CD14-positive monocyte (primary cell): ENCODE data around the gene HMX3. TPM values are rescaled to one million over a fixed set of nuclear protein-coding genes. Genes with fewer than 3 reads are reported as not detected.

Experiments
- DNase-seq, 3 donors: peaks; one replicate each; pipeline ENCODE4 v3.0.0-alpha.2; 2011 to 2022
- H2AFZ ChIP-seq: 2 replicates; pipeline ENCODE4 v1.6.0; 2012; ENCODE audit warnings: mild to moderate bottlenecking, low read depth, low read length, inconsistent platforms; ENCODE audit not compliant: insufficient read depth, poor library complexity, severe bottlenecking
- H3K27ac ChIP-seq, 2 donors: 1 replicate in 1 of 2; 2 replicates in 1 of 2; pipeline ENCODE4 v1.5.1; 2012 to 2013; ENCODE audit warnings: low read length in 2 of 2, control low read depth in 1 of 2, inconsistent platforms in 1 of 2, low read depth in 1 of 2, mild to moderate bottlenecking in 1 of 2
- H3K27me3 ChIP-seq, 2 donors: one replicate each; pipeline versions ENCODE4 v1.6.0 to v1.6.1; 2011 to 2013; ENCODE audit warnings: low read length in 2 of 2; ENCODE audit not compliant: control insufficient read depth in 2 of 2, insufficient read depth in 2 of 2
- H3K36me3 ChIP-seq, 2 donors: replicated peaks in 1 of 2; 1 replicate in 1 of 2; 2 replicates in 1 of 2; pipeline versions ENCODE4 v1.5.1 to v1.6.1; 2012 to 2013; ENCODE audit warnings: low read length in 2 of 2, control low read depth in 1 of 2, inconsistent platforms in 1 of 2, mild to moderate bottlenecking in 1 of 2; ENCODE audit not compliant: insufficient read depth in 2 of 2, control insufficient read depth in 1 of 2
- H3K4me1 ChIP-seq, 2 donors: 1 replicate in 1 of 2; 2 replicates in 1 of 2; pipeline versions ENCODE4 v1.5.1 to v1.6.1; 2012 to 2013; ENCODE audit warnings: low read length in 2 of 2, control low read depth in 1 of 2, inconsistent platforms in 1 of 2, mild to moderate bottlenecking in 1 of 2, moderate library complexity in 1 of 2; ENCODE audit not compliant: insufficient read depth in 2 of 2, control insufficient read depth in 1 of 2
- H3K4me2 ChIP-seq: replicated peaks from 2 replicates; pipeline ENCODE3; 2012; ENCODE audit warnings: low read length, moderate library complexity, mild to moderate bottlenecking; ENCODE audit not compliant: poor library complexity, severe bottlenecking; ENCODE audit errors: extremely low read depth
- H3K4me3 ChIP-seq, 3 experiments: fragments of 200-600 bp in 1 of 3; sonication (generic) in 1 of 3; replicated peaks in 1 of 3; 1 replicate in 2 of 3; 2 replicates in 1 of 3; pipeline ENCODE4 v1.5.1; 2011 to 2013; ENCODE audit warnings: low read length in 3 of 3, mild to moderate bottlenecking in 3 of 3, control low read depth in 2 of 3, low read depth in 2 of 3, inconsistent platforms in 1 of 3, moderate library complexity in 1 of 3
- H3K79me2 ChIP-seq: 2 replicates; pipeline ENCODE4 v1.6.0; 2012; ENCODE audit warnings: mild to moderate bottlenecking, control low read depth, inconsistent platforms, low read length, moderate library complexity; ENCODE audit not compliant: insufficient read depth
- H3K9ac ChIP-seq: 2 replicates; pipeline ENCODE4 v1.6.0; 2017; ENCODE audit warnings: low read length, mild to moderate bottlenecking; ENCODE audit not compliant: insufficient read depth, poor library complexity, severe bottlenecking
- H3K9me3 ChIP-seq, 2 donors: replicated peaks in 1 of 2; 1 replicate in 1 of 2; 2 replicates in 1 of 2; pipeline versions ENCODE4 v1.5.1 to v1.6.1; 2012 to 2013; ENCODE audit warnings: low read length in 2 of 2, control low read depth in 1 of 2; ENCODE audit not compliant: control insufficient read depth in 1 of 2, insufficient read depth in 1 of 2
- H4K20me1 ChIP-seq: 2 replicates; pipeline ENCODE4 v1.6.0; 2012; ENCODE audit warnings: mild to moderate bottlenecking, low read length, control low read depth, moderate library complexity; ENCODE audit not compliant: insufficient read depth
- H3K27ac Mint-ChIP-seq, 7 donors: one replicate each; pipeline ENCODE4 v1.8.0; 2020; ENCODE audit warnings: mild to moderate bottlenecking in 7 of 7, mixed read lengths in 7 of 7, moderate library complexity in 6 of 7, inconsistent platforms in 2 of 7
- H3K27me3 Mint-ChIP-seq, 3 donors: one replicate each; pipeline ENCODE4 v1.8.0; 2021 to 2022; ENCODE audit warnings: low read depth in 3 of 3, mild to moderate bottlenecking in 3 of 3, mixed read lengths in 3 of 3, moderate library complexity in 3 of 3, inconsistent platforms in 1 of 3
- H3K36me3 Mint-ChIP-seq, 2 donors: one replicate each; pipeline ENCODE4 v1.8.0; 2020; ENCODE audit warnings: mixed read lengths in 2 of 2, inconsistent platforms in 1 of 2, mild to moderate bottlenecking in 1 of 2
- H3K4me1 Mint-ChIP-seq: one replicate; pipeline ENCODE4 v1.8.0; 2020; ENCODE audit warnings: mild to moderate bottlenecking, mixed read lengths
- H3K4me3 Mint-ChIP-seq, 2 donors: one replicate each; pipeline ENCODE4 v1.8.0; 2020; ENCODE audit warnings: mild to moderate bottlenecking in 2 of 2, mixed read lengths in 2 of 2, moderate library complexity in 1 of 2
- H3K9me3 Mint-ChIP-seq, 7 donors: one replicate each; pipeline ENCODE4 v1.8.0; 2020 to 2022; ENCODE audit warnings: mixed read lengths in 7 of 7, mild to moderate bottlenecking in 6 of 7, moderate library complexity in 6 of 7, inconsistent platforms in 2 of 7
- WGBS: methylation state at CpG from one replicate; pipeline ENCODE4 v1.1.5; 2013; ENCODE audit warnings: missing lambda C conversion rate; ENCODE audit not compliant: insufficient coverage; 5-methylcytosine and 5-hydroxymethylcytosine counted together
- intact Hi-C, 2 donors: fragments of 100-400 bp; cut with micrococcal nuclease; formaldehyde crosslinking; loops; one replicate each; pipeline versions ENCODE4 v1.15.0 to v1.15.1; 2023
- polyA plus RNA-seq, 3 donors: library from polyadenylated mRNA; depleted of rRNA in 1 of 3; unstranded in 2 of 3; stranded (reverse) in 1 of 3; fragments of 300-500 nt in 2 of 3; fragments of >200 nt in 1 of 3; fragmentation: Illumina TruSeq in 2 of 3; gene quantifications; 1 replicate in 2 of 3; 2 replicates in 1 of 3; pipeline ENCODE4 v1.2.3, GENCODE V29; 2012 to 2021
- TF ChIP-seq, protein P1 (sequence below): fragments of 200-600 bp; IDR thresholded peaks from one replicate; pipeline ENCODE4 v1.8.0; 2022; ENCODE audit warnings: antibody characterized with exemption, mild to moderate bottlenecking

The HMX3 gene
- polyA plus RNA-seq, 3 donors, result not detected

DNA sequence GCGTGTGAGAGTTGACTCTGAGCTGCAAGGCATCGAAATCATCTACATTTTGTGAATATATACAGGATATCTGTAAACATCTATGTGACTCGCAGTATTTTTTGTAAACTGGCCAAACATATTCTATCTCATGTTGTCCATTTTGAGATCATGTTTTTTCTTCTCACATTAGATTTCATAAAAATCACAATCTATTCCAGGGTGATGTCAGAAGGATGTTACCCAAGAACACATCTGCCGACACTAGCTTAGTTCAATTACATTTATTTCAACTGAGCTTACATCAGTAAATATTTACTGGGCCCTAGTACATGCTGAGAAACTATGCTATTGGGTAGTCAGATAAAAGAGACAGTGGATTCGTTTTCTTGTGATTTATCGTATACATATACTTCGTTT is 16.0 kb downstream of the HMX3 start:
- Histone ChIP-seq H3K9me3 (peaks cover 3 to 54% of the 10 kb centered on the region in 2 donors), H3K79me2 (peaks cover 25% of the 10 kb centered on the region), H3K36me3 (peaks cover 5 to 10% of the 10 kb centered on the region in 2 donors), H3K4me2 (peak overlapping the region; percentile 79), H3K27ac (no peak overlapping the region), H3K4me1 (peaks cover 40 to 58% of the 10 kb centered on the region in 2 donors), H3K4me3 (peak overlapping the region in 1 of 3 experiments; percentile 74), H3K27me3 (peaks cover 58 to 69% of the 10 kb centered on the region in 2 donors), H4K20me1 (peaks cover 16% of the 10 kb centered on the region), H2AFZ (peak overlapping the region; percentile 65), H3K9ac (no peak overlapping the region)
- Mint-ChIP-seq H3K9me3 (peaks cover 0 to 21% (median 8%) of the 10 kb centered on the region in 7 donors), H3K27ac (no peak overlapping the region), H3K4me1 (peaks cover 50% of the 10 kb centered on the region), H3K4me3 (peak overlapping the region in 1 of 2 donors; percentile 92), H3K36me3 (peaks cover 9 to 17% of the 10 kb centered on the region in 2 donors), H3K27me3 (peaks cover 60 to 68% (median 65%) of the 10 kb centered on the region in 3 donors)
- intact Hi-C loops, result loop anchor here (5.0 to 10.0 kb wide), 7 partner anchors 199 to 2003 kb away; partner anchors contain the start of genes ABRAXAS2 (in 1 of the 2), C10orf88 (in 1 of the 2), EEF1AKMT2 (in 1 of the 2) and FAM24B (in 1 of the 2)
- DNase-seq, result no peak
- no CpG with 5 or more reads among the region's 7 CpGs for WGBS
- TF ChIP-seq, protein P1, sequence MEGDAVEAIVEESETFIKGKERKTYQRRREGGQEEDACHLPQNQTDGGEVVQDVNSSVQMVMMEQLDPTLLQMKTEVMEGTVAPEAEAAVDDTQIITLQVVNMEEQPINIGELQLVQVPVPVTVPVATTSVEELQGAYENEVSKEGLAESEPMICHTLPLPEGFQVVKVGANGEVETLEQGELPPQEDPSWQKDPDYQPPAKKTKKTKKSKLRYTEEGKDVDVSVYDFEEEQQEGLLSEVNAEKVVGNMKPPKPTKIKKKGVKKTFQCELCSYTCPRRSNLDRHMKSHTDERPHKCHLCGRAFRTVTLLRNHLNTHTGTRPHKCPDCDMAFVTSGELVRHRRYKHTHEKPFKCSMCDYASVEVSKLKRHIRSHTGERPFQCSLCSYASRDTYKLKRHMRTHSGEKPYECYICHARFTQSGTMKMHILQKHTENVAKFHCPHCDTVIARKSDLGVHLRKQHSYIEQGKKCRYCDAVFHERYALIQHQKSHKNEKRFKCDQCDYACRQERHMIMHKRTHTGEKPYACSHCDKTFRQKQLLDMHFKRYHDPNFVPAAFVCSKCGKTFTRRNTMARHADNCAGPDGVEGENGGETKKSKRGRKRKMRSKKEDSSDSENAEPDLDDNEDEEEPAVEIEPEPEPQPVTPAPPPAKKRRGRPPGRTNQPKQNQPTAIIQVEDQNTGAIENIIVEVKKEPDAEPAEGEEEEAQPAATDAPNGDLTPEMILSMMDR, result no peak

DNA sequence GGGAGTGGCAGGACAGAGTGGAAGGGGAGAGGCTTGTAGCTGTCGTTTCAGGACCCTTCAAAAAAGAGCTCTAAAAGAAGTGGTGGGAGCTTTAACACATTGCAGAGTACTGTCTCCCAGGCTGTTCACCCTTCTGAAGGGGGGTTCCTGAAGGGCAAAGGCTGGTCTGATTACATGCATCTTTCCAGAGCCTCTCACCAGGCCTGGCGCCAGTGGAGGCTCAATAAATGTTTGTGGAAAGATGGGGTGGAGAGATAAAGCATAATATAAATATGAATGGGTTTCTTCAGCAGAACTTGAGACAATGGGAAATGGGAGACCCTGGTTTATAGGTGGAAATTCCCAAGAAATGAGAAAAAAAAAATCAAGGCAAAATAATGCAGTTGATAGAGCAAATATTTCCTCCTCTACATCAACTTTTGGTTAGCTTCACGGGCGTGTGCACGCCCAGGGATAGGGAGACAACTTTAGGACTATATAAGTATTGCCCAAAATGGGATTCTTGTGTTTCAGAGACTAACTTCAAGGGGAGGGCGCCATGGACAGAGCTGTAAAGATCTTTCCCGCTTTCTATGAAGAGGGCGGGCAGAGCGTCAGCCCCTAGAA is 17.8 kb downstream of the HMX3 start:
- WGBS, result 25% methylated on average over 4 of the region's 9 CpGs
- H3K4me1 ChIP-seq, result peaks cover 34 to 45% of the 10 kb centered on the region in 2 donors
- no peak overlapping the region for H2AFZ ChIP-seq
- H3K4me3 ChIP-seq, result peak overlapping the region in 1 of 3 experiments; percentile 97
- peaks cover 40 to 51% of the 10 kb centered on the region in 2 donors for H3K27me3 ChIP-seq
- H3K27me3 Mint-ChIP-seq, result peaks cover 47 to 50% (median 49%) of the 10 kb centered on the region in 3 donors
- H3K27ac Mint-ChIP-seq, result no peak overlapping the region
- H3K9me3 Mint-ChIP-seq, result peaks cover 0 to 15% (median 8%) of the 10 kb centered on the region in 7 donors
- H3K27ac ChIP-seq, result no peak overlapping the region
- peak overlapping the region; percentile 92 to 99 for H3K4me3 Mint-ChIP-seq
- intact Hi-C loops, result loop anchor here (2.0 to 10.0 kb wide), 8 partner anchors 145 to 2001 kb away; partner anchors contain the start of genes ACADSB (in 2 of the 2), IKZF5 (in 2 of the 2), ABRAXAS2 (in 1 of the 2) and C10orf88 (in 1 of the 2)
- H3K9me3 ChIP-seq, result peaks cover 3 to 35% of the 10 kb centered on the region in 2 donors
- peaks cover 20 to 28% of the 10 kb centered on the region in 2 donors for H3K36me3 ChIP-seq
- TF ChIP-seq, protein P1, result no peak
- H3K4me2 ChIP-seq, result peak overlapping the region; percentile 41
- H3K9ac ChIP-seq, result no peak overlapping the region
- H3K79me2 ChIP-seq, result peaks cover 43% of the 10 kb centered on the region
- H4K20me1 ChIP-seq, result peaks cover 34% of the 10 kb centered on the region
- H3K4me1 Mint-ChIP-seq, result peaks cover 60% of the 10 kb centered on the region
- DNase-seq, result no peak
- peaks cover 27 to 36% of the 10 kb centered on the region in 2 donors for H3K36me3 Mint-ChIP-seq
